Spleen (tissue), 7 donors: Measurements from ENCODE around the gene FABP3.

Experiments used
- CTCF ChIP-seq, 11 experiments: fragments of 200-600 bp in 7 of 11; fragments of 450-650 bp in 4 of 11; sonication (generic) in 4 of 11; IDR thresholded peaks in 8 of 11; conservative IDR thresholded peaks in 3 of 11; 1 replicate in 7 of 11; 2 replicates in 4 of 11; pipeline versions ENCODE4 v1.4.0 to v1.8.0; 2016 to 2021; ENCODE audit warnings: antibody characterized with exemption in 11 of 11, inconsistent platforms in 4 of 11, mild to moderate bottlenecking in 1 of 11
- POLR2A ChIP-seq, 3 donors: fragments of 450-650 bp; IDR thresholded peaks; one replicate each; pipeline ENCODE4 v1.5.1; 2017; ENCODE audit warnings: antibody characterized with exemption in 3 of 3, mild to moderate bottlenecking in 1 of 3
- POLR2AphosphoS5 ChIP-seq, 3 donors: sonication (generic); formaldehyde crosslinking; IDR thresholded peaks; one replicate each; pipeline ENCODE4 v1.5.1; 2017; ENCODE audit warnings: antibody characterized with exemption in 3 of 3
- donor health status: DM: no; HTN: no; CAD: no; lungs with moderate emphysema.
- donor health status: DM: no; HTN: no; CAD: no.
- donor health status: DM: no; HTN: no; CAD: no.

GRCh38 chr1:31382379-31382989, 9.6 kb upstream of the FABP3 start:
- no peak for TF ChIP-seq POLR2A (IDR thresholded peaks at IDR 0.05)
- TF ChIP-seq POLR2AphosphoS5 (IDR thresholded peaks at IDR 0.05), result no peak
- no peak for TF ChIP-seq CTCF (IDR thresholded peaks at IDR 0.05 in 8 of 11, conservative IDR thresholded peaks at IDR 0.05 in 3 of 11)
